Keratinocyte (primary cell): ENCODE data around the gene PPP1CB. TPM values are rescaled to one million over a fixed set of nuclear protein-coding genes. Genes with fewer than 3 reads are reported as not detected.

Experiments used
- DNase-seq: peaks from one replicate; pipeline ENCODE4 v3.0.0-alpha.2; 2011; ENCODE audit warnings: low read depth, missing footprints, low spot score
- FAIRE-seq: peaks from 2 replicates; lab custom pipeline; 2011; peaks lifted over from hg19 to GRCh38; lab: Jason Lieb, UNC
- H2AFZ ChIP-seq: 2 replicates; pipeline ENCODE4 v1.6.0; 2012; ENCODE audit warnings: low read length, control low read depth, inconsistent platforms; ENCODE audit not compliant: control insufficient read depth
- H3K27ac ChIP-seq: 2 replicates; pipeline ENCODE4 v1.5.1; 2011; ENCODE audit warnings: low read length; ENCODE audit not compliant: control insufficient read depth, insufficient read depth
- H3K27me3 ChIP-seq: 3 replicates; pipeline ENCODE4 v1.6.0; 2011; ENCODE audit warnings: low read length; ENCODE audit not compliant: control insufficient read depth, insufficient read depth; ENCODE audit errors: extremely low read depth
- H3K36me3 ChIP-seq, 2 experiments: 2 replicates in 1 of 2; 3 replicates in 1 of 2; pipeline ENCODE4 v1.5.1; 2011; ENCODE audit warnings: low read length in 2 of 2, mild to moderate bottlenecking in 1 of 2; ENCODE audit not compliant: control insufficient read depth in 2 of 2, insufficient read depth in 2 of 2; ENCODE audit errors: extremely low read depth in 1 of 2
- H3K4me1 ChIP-seq: 3 replicates; pipeline ENCODE4 v1.5.1; 2011; ENCODE audit warnings: low read length; ENCODE audit not compliant: control insufficient read depth, insufficient read depth; ENCODE audit errors: extremely low read depth
- H3K4me2 ChIP-seq: 3 replicates; pipeline ENCODE4 v1.6.0; 2011; ENCODE audit warnings: low read depth, low read length; ENCODE audit not compliant: control insufficient read depth, insufficient read depth; ENCODE audit errors: extremely low read depth
- H3K4me3 ChIP-seq, 3 experiments: fragments of 200-600 bp in 1 of 3; sonication (generic) in 1 of 3; 2 replicates in 2 of 3; 3 replicates in 1 of 3; pipeline ENCODE4 v1.5.1; 2011 to 2016; ENCODE audit warnings: low read length in 3 of 3, mild to moderate bottlenecking in 3 of 3, control low read depth in 2 of 3, inconsistent platforms in 1 of 3, low read depth in 1 of 3, mixed read lengths in 1 of 3, mixed run types in 1 of 3, moderate library complexity in 1 of 3; ENCODE audit not compliant: control insufficient read depth in 2 of 3, insufficient read depth in 2 of 3; ENCODE audit errors: extremely low read depth in 1 of 3
- H3K79me2 ChIP-seq: 2 replicates; pipeline ENCODE4 v1.6.0; 2012; ENCODE audit warnings: low read length; ENCODE audit not compliant: control insufficient read depth, insufficient read depth
- H3K9ac ChIP-seq: 3 replicates; pipeline ENCODE4 v1.6.0; 2011; ENCODE audit warnings: low read length; ENCODE audit not compliant: control insufficient read depth, insufficient read depth; ENCODE audit errors: extremely low read depth
- H3K9me1 ChIP-seq: 3 replicates; pipeline ENCODE4 v1.6.0; 2011; ENCODE audit warnings: low read length; ENCODE audit not compliant: control insufficient read depth, insufficient read depth; ENCODE audit errors: extremely low read depth
- H3K9me3 ChIP-seq: 2 replicates; pipeline ENCODE4 v1.5.1; 2012; ENCODE audit warnings: low read depth, low read length; ENCODE audit not compliant: control insufficient read depth
- H4K20me1 ChIP-seq: 3 replicates; pipeline ENCODE4 v1.6.0; 2011; ENCODE audit warnings: low read length; ENCODE audit not compliant: control insufficient read depth, insufficient read depth; ENCODE audit errors: extremely low read depth
- EZH2 ChIP-seq: IDR thresholded peaks from one replicate; pipeline ENCODE4 v1.6.1; 2012; ENCODE audit warnings: inconsistent platforms, mild to moderate bottlenecking, low read length, moderate library complexity
- dilution Hi-C: fragments of 300-500 bp; cut with MboI; formaldehyde crosslinking; loops from one replicate; pipeline ENCODE4 v1.7.0; 2020; ENCODE audit warnings: low sequenced_read_pairs; ENCODE audit not compliant: extremely low pct_ligation_motif_present
- polyA plus RNA-seq, 5 experiments: library from polyadenylated mRNA; depleted of rRNA in 3 of 5; stranded (reverse) in 3 of 5; stranded (forward) in 1 of 5; unstranded in 1 of 5; fragments of >200 nt; gene quantifications; 1 replicate in 1 of 5; 2 replicates in 3 of 5; 3 replicates in 1 of 5; pipeline versions ENCODE4 v1.2.1 to v1.2.3, GENCODE V29; 2011 to 2012; ENCODE audit warnings: missing spikeins in 2 of 5, low read depth in 1 of 5, low replicate concordance in 1 of 5
- TF ChIP-seq, protein P1 (sequence below), 3 experiments: IDR thresholded peaks in 1 of 3; conservative IDR thresholded peaks in 1 of 3; optimal IDR thresholded peaks in 1 of 3; 2 replicates in 2 of 3; 3 replicates in 1 of 3; pipeline versions ENCODE3 to v1.5.1; 2011; ENCODE audit warnings: low read length in 3 of 3, mild to moderate bottlenecking in 3 of 3, moderate library complexity in 2 of 3, control low read depth in 1 of 3, inconsistent platforms in 1 of 3; ENCODE audit not compliant: insufficient read depth in 2 of 3; ENCODE audit errors: extremely low read depth in 1 of 3

PPP1CB gene
- polyA plus RNA-seq, 1 donor (not counting 4 experiments of a cell fraction or from before 2014, with no cell fraction given): 157 TPM

DNA sequence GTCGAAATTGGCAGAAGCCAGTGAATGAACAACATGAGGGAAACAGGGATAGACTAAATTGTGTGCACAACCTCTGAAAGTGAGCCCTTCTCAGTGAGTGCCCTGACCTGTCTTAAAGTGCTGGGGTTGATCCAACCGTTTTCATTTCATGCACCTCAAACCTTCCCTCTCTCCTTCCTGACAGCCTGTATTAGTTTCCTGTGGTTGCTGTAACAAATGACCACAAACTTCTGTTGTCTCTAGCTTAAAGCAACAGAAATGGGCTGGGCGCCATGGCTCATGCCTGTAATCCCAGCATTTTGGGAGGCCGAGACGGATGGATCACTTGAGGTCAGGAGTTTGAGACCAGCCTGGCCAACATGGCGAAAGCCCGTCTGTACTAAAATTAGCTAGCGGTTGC lies 48.8 kb upstream of the PPP1CB start:
- H3K4me1 ChIP-seq: no peaks in the 10 kb centered on the region
- no peaks in the 10 kb centered on the region for H3K9me3 ChIP-seq
- H2AFZ ChIP-seq: no peak overlapping the region
- no peak overlapping the region for H3K27ac ChIP-seq
- H3K27me3 ChIP-seq: no peaks in the 10 kb centered on the region
- FAIRE-seq (no peak), DNase-seq (no peak)
- H3K79me2 ChIP-seq: no peaks in the 10 kb centered on the region
- dilution Hi-C loops: no loop called here
- no peak for TF ChIP-seq EZH2
- TF ChIP-seq, protein P1, sequence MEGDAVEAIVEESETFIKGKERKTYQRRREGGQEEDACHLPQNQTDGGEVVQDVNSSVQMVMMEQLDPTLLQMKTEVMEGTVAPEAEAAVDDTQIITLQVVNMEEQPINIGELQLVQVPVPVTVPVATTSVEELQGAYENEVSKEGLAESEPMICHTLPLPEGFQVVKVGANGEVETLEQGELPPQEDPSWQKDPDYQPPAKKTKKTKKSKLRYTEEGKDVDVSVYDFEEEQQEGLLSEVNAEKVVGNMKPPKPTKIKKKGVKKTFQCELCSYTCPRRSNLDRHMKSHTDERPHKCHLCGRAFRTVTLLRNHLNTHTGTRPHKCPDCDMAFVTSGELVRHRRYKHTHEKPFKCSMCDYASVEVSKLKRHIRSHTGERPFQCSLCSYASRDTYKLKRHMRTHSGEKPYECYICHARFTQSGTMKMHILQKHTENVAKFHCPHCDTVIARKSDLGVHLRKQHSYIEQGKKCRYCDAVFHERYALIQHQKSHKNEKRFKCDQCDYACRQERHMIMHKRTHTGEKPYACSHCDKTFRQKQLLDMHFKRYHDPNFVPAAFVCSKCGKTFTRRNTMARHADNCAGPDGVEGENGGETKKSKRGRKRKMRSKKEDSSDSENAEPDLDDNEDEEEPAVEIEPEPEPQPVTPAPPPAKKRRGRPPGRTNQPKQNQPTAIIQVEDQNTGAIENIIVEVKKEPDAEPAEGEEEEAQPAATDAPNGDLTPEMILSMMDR (optimal IDR thresholded peaks at IDR 0.05 in 1 of 3, IDR thresholded peaks at IDR 0.05 in 1 of 3, conservative IDR thresholded peaks at IDR 0.05 in 1 of 3; ENCODE audit: extremely low read depth in 1 of 3, insufficient read depth in 2 of 3, low read length in 3 of 3): no peak
- no peak overlapping the region for H3K4me3 ChIP-seq
- no peak overlapping the region for H3K4me2 ChIP-seq
- no peaks in the 10 kb centered on the region for H3K36me3 ChIP-seq
- H3K9ac ChIP-seq: no peak overlapping the region
- no peaks in the 10 kb centered on the region for H3K9me1 ChIP-seq
- no peaks in the 10 kb centered on the region for H4K20me1 ChIP-seq

DNA sequence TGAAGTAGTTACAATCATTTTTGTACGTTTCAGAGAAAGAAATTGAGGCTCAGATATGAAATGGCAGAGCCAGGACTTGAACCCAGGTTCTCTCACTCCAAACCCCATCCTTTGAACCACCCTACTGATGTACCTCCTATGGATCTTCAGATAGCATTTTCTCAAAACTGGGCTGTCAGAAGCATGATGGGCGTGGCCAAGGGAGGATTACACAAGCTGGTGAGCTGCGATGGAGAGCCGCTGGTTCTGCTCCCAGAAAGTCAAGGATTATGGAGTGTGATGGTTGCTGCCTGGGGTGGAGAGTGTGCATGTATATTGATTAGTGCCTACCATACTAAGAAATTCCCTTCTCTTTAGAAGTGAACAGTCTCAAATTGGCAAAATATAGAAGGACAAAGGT lies 47.0 kb upstream of the PPP1CB start:
- DNase-seq (no peak), FAIRE-seq (no peak)
- no peaks in the 10 kb centered on the region for H4K20me1 ChIP-seq
- H3K36me3 ChIP-seq: no peaks in the 10 kb centered on the region
- no peak overlapping the region for H2AFZ ChIP-seq
- H3K9ac ChIP-seq: no peak overlapping the region
- H3K4me3 ChIP-seq: no peak overlapping the region
- H3K4me2 ChIP-seq: no peak overlapping the region
- no peak for TF ChIP-seq EZH2
- TF ChIP-seq, protein P1 (optimal IDR thresholded peaks at IDR 0.05 in 1 of 3, IDR thresholded peaks at IDR 0.05 in 1 of 3, conservative IDR thresholded peaks at IDR 0.05 in 1 of 3; ENCODE audit: extremely low read depth in 1 of 3, insufficient read depth in 2 of 3, low read length in 3 of 3): no peak
- no peak overlapping the region for H3K27ac ChIP-seq
- H3K4me1 ChIP-seq: no peaks in the 10 kb centered on the region
- no peaks in the 10 kb centered on the region for H3K27me3 ChIP-seq
- no peaks in the 10 kb centered on the region for H3K9me1 ChIP-seq
- H3K79me2 ChIP-seq: no peaks in the 10 kb centered on the region
- H3K9me3 ChIP-seq: no peaks in the 10 kb centered on the region
- dilution Hi-C loops: no loop called here
